ENCODE measurements around the gene TRIO.

TRIO gene

GRCh38 chr5:14148483-14148882 lies 5.3 kb downstream of the TRIO start:
- no peak for TF ChIP-seq ARNTL (CRISPR knock-in tag; IDR thresholded peaks at IDR 0.05; ENCODE audit: borderline replicate concordance, low read depth)
- no peak for TF ChIP-seq OSR1 (CRISPR knock-in tag; IDR thresholded peaks at IDR 0.05)
- no peak for TF ChIP-seq ZFP3 (CRISPR knock-in tag; IDR thresholded peaks at IDR 0.05)
- no peak for TF ChIP-seq PATZ1 (CRISPR knock-in tag; IDR thresholded peaks at IDR 0.05; ENCODE audit: borderline replicate concordance)
- no peak for TF ChIP-seq CSDC2 (CRISPR knock-in tag; IDR thresholded peaks at IDR 0.05)
- TF ChIP-seq POU6F1 (CRISPR knock-in tag; IDR thresholded peaks at IDR 0.05; ENCODE audit: borderline replicate concordance, low read depth): no peak
- no peak for TF ChIP-seq BACH2 (CRISPR knock-in tag; IDR thresholded peaks at IDR 0.05; ENCODE audit: borderline replicate concordance)
- TF ChIP-seq SNAI2 (CRISPR knock-in tag; IDR thresholded peaks at IDR 0.05): no peak
- no peak for TF ChIP-seq ZNF8 (CRISPR knock-in tag; IDR thresholded peaks at IDR 0.05)
- TF ChIP-seq, protein P1, sequence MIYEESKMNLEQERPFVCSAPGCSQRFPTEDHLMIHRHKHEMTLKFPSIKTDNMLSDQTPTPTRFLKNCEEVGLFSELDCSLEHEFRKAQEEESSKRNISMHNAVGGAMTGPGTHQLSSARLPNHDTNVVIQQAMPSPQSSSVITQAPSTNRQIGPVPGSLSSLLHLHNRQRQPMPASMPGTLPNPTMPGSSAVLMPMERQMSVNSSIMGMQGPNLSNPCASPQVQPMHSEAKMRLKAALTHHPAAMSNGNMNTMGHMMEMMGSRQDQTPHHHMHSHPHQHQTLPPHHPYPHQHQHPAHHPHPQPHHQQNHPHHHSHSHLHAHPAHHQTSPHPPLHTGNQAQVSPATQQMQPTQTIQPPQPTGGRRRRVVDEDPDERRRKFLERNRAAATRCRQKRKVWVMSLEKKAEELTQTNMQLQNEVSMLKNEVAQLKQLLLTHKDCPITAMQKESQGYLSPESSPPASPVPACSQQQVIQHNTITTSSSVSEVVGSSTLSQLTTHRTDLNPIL (CRISPR knock-in tag; IDR thresholded peaks at IDR 0.05; ENCODE audit: low read depth): no peak
- ATAC-seq: no peak

- ATAC-seq: no peak
- no peak for TF ChIP-seq SNAI2 (CRISPR knock-in tag; IDR thresholded peaks at IDR 0.05)
- no peak for TF ChIP-seq TCF4 (CRISPR knock-in tag; IDR thresholded peaks at IDR 0.05; ENCODE audit: borderline replicate concordance)
- no peak for TF ChIP-seq ZFP3 (CRISPR knock-in tag; IDR thresholded peaks at IDR 0.05)
- TF ChIP-seq POU6F1 (CRISPR knock-in tag; IDR thresholded peaks at IDR 0.05; ENCODE audit: borderline replicate concordance, low read depth): no peak
- TF ChIP-seq CSDC2 (CRISPR knock-in tag; IDR thresholded peaks at IDR 0.05): no peak
- TF ChIP-seq ISL1 (CRISPR knock-in tag; IDR thresholded peaks at IDR 0.05): no peak
- no peak for TF ChIP-seq BACH2 (CRISPR knock-in tag; IDR thresholded peaks at IDR 0.05; ENCODE audit: borderline replicate concordance)
- no peak for TF ChIP-seq ZNF565 (CRISPR knock-in tag; conservative IDR thresholded peaks at IDR 0.05; ENCODE audit: low read depth)
- no peak for TF ChIP-seq TSHZ2 (CRISPR knock-in tag; IDR thresholded peaks at IDR 0.05)
Observed at GRCh38 chr5:14148890-14149671, 5.9 kb downstream of the TRIO start.

- ATAC-seq: no peak
- no peak for TF ChIP-seq ZNF565 (CRISPR knock-in tag; conservative IDR thresholded peaks at IDR 0.05; ENCODE audit: low read depth)
- TF ChIP-seq PATZ1 (CRISPR knock-in tag; IDR thresholded peaks at IDR 0.05; ENCODE audit: borderline replicate concordance): no peak
- no peak for TF ChIP-seq ESRRG (CRISPR knock-in tag; IDR thresholded peaks at IDR 0.05)
- TF ChIP-seq PPARA (CRISPR knock-in tag; IDR thresholded peaks at IDR 0.05; ENCODE audit: borderline replicate concordance): no peak
- no peak for TF ChIP-seq SNAI2 (CRISPR knock-in tag; IDR thresholded peaks at IDR 0.05)
- TF ChIP-seq ARNTL (CRISPR knock-in tag; IDR thresholded peaks at IDR 0.05; ENCODE audit: borderline replicate concordance, low read depth): no peak
- no peak for TF ChIP-seq CSDC2 (CRISPR knock-in tag; IDR thresholded peaks at IDR 0.05)
- TF ChIP-seq, protein P1 (CRISPR knock-in tag; IDR thresholded peaks at IDR 0.05; ENCODE audit: low read depth): no peak
Observed at GRCh38 chr5:14149672-14150274, 6.6 kb downstream of the TRIO start.
